HG02943 (cell line): ENCODE data around the gene NEU4.
"Not testable (repeated sequence)": the region's sequence is repeated elsewhere in the genome, so short reads cannot be mapped to it uniquely, and the experiment has no call there.

Experiments
- ATAC-seq: cut with Tn5 transposase; IDR thresholded peaks from one replicate; pipeline ENCODE4 v1.9.1; 2021; ENCODE audit warnings: mild to moderate bottlenecking, low read depth, moderate library complexity; ENCODE audit not compliant: unreplicated experiment

NEU4 gene

GRCh38 chr2:241811952-241812729, 3.1 kb downstream of the NEU4 start:
- ATAC-seq, result no peak

DNA sequence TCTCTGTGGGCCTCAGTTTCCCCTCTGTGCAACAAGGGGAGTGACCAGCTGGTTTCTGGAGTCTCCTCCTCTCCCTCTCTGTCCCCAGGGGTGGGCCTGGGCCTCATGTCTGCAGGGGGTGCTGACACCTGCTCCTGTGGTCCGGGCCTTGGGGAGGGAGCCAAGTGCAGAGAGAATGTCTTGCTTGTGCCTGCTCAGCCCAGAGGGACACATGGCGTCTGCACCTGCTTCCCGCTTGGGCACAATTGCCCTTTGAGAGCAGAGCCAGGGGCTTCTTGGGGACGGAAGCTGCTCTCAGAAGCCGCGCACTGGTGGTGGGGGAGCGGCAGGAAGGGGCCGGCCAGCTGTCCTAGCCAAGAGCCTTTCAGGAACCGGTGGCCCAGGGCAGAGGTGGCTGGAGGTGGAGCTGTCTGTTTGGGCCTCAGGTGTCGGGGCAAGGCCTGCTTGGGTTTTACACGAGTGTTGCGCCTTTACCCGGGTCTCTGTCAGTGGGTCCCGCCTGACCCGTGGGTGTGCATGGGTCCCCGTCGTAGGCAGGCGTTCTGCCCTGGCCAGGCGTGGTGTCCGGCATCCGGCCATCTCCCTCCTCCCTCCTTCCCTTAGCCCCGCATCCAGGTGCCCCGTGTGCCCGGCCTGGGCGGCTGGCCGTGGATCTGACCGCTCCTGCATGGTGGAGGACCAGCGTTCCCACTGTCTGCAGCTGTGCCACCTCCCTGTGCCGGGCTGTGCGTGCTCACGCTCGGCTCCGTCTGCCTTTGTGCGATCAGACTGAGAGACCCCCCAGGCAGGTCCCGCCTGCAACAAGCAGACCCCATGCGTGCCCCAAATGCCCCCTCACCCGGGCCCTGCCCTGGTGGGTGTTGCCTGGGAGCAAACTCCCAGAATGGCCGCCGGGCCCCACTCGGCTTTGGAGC, 4.0 kb downstream of the NEU4 start:
- ATAC-seq, result no peak

DNA sequence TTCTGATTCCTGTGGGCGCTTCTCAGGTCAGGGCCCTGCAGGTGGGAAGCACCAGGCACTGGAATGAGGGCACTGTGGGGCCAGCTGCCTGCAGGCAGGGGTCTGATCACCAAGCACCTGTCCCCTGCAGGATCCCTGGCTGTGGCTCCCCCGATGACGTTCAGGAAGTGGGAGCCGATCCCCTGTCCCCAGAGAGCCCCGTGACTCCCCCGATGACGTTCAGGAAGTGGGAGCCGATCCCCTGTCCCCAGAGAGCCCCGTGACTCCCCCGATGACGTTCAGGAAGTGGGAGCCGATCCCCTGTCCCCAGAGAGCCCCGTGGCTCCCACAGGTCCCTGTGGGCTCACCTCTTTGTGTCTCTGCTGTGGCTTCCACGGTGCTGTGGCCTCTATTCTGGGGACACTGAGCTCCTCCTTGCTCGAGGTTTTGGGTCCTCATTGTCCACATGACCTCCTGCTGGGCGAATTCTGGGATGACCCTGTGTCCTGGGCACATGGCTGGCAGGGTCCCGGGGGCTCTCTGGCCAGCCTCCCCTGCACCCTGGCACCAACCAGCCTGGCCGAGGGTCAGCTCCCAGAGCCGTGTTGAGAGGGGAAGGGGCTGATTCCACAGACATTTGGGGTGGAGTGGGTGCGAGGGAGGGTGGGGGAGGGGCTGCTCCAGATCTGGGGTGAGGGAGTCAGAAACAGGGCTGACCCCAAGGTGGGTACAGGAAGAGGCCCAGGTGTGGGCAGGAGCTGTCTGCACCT, 4.8 kb downstream of the NEU4 start:
- no peak for ATAC-seq

DNA sequence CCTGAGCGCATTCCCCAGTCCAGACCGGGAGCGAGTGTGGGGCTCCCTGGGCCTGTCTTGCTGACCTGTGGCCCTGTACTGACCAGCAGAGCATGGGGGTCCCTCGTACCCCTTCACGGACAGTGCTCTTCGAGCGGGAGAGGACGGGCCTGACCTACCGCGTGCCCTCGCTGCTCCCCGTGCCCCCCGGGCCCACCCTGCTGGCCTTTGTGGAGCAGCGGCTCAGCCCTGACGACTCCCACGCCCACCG, 5.3 kb downstream of the NEU4 start:
- ATAC-seq, result no peak

- ATAC-seq, result no peak
Measured at GRCh38 chr2:241814643-241815476, 5.9 kb downstream of the NEU4 start.

GRCh38 chr2:241815477-241816430, 6.8 kb downstream of the NEU4 start:
- no peak for ATAC-seq

DNA sequence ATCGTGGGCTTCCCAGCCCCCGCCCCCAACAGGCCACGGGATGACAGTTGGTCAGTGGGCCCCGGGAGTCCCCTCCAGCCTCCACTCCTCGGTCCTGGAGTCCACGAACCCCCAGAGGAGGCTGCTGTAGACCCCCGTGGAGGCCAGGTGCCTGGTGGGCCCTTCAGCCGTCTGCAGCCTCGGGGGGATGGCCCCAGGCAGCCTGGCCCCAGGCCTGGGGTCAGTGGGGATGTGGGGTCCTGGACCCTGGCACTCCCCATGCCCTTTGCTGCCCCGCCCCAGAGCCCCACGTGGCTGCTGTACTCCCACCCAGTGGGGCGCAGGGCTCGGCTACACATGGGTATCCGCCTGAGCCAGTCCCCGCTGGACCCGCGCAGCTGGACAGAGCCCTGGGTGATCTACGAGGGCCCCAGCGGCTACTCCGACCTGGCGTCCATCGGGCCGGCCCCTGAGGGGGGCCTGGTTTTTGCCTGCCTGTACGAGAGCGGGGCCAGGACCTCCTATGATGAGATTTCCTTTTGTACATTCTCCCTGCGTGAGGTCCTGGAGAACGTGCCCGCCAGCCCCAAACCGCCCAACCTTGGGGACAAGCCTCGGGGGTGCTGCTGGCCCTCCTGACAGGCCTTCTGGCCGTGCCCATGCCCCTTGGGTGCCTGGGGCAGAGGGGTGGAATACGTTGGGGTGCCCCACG, 7.6 kb downstream of the NEU4 start:
- no peak for ATAC-seq

DNA sequence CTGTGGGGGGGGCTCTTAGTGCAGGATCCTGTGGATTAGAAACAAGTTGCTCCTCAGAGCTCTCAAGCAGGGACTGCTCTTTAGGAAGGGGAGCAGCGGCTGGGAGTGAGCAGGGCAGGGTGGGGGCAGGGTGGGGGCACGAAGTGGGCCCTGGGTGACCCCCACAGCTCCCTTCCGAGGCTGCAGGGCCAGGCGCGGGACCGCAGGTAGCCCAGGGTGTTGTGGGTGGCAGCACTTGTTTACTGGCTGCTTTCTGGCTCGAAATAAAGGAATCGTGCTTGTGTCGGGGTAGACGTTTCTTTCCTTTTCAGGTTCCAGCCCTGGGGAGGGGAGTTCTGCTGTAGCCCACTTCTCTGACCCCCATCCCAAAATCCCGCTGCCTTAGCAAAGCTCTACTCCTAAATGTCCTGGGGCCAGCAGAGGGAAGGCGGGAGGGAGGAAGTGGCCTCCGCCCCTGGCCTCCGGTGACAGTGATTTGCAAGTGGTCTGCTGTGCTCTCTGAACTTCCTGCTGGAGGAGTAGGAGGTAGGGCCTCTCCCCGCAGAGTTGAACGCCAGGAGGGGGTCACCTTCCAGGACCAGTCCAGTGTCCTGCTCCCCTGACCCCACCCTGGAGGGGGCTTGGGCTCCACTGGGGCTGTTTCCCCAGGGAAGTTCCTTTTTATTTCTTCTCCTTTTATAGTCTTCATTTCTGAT, 8.3 kb downstream of the NEU4 start:
- no peak for ATAC-seq

DNA sequence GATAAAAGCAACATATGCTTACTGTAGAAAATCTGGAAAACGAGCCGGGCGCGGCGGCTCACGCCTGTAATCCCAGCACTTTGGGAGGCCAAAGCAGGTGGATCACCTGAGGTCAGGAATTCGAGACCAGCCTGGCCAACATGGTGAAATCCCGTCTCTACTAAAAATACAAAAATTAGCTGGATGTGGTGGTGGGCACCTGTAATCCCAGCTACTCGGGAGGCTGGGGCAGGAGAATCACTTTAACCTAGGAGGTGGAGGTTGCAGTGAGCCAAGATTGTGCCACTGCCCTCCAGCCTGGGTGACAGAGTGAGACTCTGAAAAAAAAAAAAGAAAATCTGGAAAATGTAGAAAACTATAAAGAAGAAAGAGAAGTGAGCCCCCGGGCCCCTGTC, 8.8 kb downstream of the NEU4 start:
- ATAC-seq, result not testable (repeated sequence)

DNA sequence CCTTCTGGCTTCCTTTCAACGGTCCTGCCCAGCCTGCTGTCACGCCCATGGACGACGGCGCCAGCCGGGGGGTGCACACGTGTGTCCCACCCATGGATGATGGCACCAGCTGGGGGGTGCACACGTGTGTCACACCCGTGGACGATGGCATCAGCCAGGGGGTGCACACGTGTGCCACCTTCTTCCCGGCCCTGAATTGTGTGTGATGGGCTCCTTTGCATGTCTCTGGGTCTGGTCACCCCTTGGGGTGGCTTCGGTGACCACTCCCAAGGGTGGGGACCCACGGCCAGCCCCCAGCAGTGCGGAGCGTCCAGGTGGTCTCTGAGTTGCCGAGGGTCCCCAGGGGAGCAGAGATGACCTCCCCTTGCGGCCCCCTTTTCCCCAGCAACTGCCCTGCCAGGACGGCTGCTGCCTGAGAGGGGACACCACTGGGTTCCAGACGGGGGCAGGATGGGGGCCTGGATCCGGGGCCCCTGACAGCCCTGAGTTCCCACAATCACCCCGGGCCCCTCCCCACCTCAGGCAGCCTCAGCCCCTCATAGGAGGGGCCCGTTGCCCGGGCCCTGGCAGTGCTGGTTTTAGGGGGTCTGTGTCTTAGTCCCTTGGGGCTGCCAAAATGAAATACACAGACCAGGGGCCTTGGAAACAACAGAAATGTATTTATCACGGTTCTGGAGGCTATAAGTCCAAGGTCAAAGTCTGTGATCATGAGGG, 9.4 kb downstream of the NEU4 start:
- no peak for ATAC-seq

DNA sequence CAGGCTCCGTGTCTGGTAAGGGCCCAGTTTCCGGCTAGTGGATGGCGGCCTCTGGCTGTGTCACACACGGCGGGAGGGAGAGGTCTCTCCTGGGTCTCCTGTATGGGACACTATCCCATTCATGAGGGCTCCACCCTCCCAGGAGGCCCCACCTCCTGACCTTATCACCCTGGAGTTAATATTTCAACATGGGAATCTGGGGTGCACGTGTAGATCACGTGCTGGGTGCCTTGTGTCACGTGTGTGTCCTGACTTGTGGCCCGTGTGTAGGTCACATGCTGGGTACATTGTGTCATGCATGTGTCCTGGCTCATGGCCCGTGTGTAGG, 9.9 kb downstream of the NEU4 start:
- ATAC-seq, result no peak

DNA sequence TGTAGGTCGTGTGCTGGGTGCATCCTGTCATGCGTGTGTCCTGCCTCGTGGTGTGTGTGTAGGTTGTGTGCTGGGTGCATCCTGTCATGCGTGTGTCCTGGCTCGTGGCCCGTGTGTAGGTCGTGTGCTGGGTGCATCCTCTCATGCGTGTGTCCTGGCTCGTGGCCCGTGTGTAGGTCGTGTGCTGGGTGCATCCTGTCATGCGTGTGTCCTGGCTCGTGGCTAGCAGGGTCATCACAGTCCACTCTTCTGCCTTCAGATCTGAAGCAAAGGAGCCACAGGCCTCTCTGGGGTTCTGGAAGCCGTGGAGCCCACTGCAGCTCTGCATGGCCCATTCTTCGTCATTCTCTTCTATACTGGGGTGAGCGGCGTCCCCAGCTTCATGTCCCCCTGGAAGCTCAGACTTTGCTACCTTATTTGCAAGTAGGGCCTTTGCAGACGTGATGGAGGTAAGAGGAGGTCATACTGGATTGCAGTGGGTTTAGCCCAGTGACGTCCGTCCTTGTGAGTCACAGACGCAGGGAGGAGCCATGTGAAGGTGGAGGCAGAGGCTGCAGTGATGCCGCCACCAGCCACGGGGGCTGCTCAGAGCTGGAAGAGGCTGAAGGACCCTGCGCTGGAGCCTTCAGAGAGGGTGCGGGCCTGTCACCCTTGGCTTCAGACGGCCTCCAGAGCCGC, 11.1 kb downstream of the NEU4 start:
- not testable (repeated sequence) for ATAC-seq

DNA sequence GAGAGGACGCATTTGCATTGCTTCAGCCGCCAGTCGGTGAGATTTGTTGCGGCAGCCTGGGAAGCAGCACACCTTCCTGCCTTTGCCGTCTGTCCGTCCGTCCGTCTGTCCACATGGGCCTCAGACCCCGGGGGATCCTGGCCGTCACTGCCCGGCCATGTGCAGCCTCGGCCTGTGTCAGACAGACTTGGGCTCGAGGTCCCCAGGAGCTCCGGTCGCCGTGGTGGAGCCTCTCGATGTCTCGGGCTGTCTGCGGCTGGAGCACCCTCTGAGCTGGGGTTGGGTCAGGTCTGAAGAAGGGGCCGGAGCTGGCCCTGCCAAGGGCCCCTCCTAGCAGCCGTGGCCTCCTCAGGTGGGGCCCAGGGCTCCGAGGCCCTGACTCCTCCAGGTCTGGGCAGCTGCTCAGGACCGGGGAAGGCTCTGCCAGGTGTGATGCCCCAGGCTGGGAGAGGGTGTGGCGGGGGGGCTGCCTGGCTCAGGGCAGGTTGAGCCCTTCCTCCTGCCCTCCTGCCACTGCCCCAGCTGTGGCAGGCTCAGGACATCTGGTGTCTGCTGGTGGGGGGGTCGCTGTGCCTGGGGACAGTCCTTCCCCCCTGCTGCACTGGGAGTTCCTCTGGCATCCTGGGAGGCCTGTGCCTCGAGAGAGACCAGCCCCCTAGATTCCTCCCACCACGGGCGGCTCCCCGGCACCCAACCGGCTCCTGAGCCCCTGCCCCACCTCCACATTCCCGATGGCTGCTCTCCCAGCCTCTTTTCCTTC, 11.8 kb downstream of the NEU4 start:
- no peak for ATAC-seq

DNA sequence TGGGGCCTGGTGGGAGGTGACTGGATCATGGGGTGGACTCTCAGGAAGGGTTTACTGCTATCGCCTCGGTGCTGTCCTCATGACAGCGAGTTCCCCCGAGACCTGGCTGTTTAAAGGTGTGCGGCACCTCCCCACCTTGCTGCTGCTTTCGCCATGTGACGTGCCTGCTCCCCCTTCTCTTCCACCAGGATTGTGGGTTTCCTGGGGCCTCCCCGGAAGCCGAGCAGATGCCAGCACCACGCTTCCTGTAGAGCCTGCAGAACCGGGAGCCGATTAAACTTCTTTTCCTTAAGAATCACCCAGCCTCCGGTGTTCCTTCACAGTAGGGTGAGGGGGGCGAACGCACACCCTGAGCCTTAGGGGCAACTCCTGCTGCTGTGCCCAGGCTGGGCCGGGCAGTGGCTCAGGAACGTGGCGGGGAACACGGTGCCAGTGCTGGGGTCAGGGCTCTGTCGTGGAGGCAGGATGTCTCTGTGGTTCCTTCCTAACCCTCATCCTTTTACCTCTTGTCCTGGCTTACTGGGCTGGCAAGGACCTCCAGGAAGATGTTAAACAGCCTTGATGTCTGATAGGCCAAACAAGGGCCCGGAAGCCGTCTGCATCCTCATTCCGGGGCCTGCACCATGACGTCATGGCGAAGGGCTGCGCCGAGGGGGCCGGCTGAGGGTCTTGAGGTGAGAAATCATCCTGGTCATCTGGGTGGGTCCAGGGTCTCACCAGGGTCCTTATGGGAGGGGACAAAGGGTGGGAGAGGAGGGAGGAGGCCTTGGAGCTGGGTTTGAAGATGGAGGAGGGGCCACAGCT, 12.7 kb downstream of the NEU4 start:
- no peak for ATAC-seq

- ATAC-seq, result no peak
Measured at GRCh38 chr2:241822264-241822623, 13.3 kb downstream of the NEU4 start.
